ENCODE data around the gene SBF2.
"Not testable (repeated sequence)": the region's sequence is repeated elsewhere in the genome, so short reads cannot be mapped to it uniquely, and the experiment has no call there.

The SBF2 gene

GRCh38 chr11:9930562-9931331 is 363.3 kb downstream of the SBF2 start:
- not testable (repeated sequence) for H3K27me3 ChIP-seq (replicated peaks; ENCODE audit: control insufficient read depth, insufficient read depth, low read length); H3K36me3 ChIP-seq (ENCODE audit: control insufficient read depth, insufficient read depth, low read length, severe bottlenecking); H3K9ac ChIP-seq (ENCODE audit: low read length); H3K4me1 ChIP-seq (ENCODE audit: control insufficient read depth, insufficient read depth, low read length); H3K4me3 ChIP-seq (ENCODE audit: low read length); H3K9me3 ChIP-seq (ENCODE audit: control insufficient read depth, low read length); DNase-seq (ENCODE audit: low read depth)

GRCh38 chr11:9927670-9928069 is 366.3 kb downstream of the SBF2 start:
- no peak for DNase-seq (ENCODE audit: low read depth)

GRCh38 chr11:9923280-9923679 is 370.7 kb downstream of the SBF2 start:
- Histone ChIP-seq H3K36me3 (ENCODE audit: control insufficient read depth, insufficient read depth, low read length, severe bottlenecking) (no peaks in the 10 kb centered on the region), H3K27me3 (replicated peaks; ENCODE audit: control insufficient read depth, insufficient read depth, low read length) (no peaks in the 10 kb centered on the region), H3K9me3 (ENCODE audit: control insufficient read depth, low read length) (no peaks in the 10 kb centered on the region), H3K4me3 (ENCODE audit: low read length) (no peak overlapping the region), H3K9ac (ENCODE audit: low read length) (no peak overlapping the region), H3K4me1 (ENCODE audit: control insufficient read depth, insufficient read depth, low read length) (peaks cover 6% of the 10 kb centered on the region)
- no peak for DNase-seq (ENCODE audit: low read depth)

More at GRCh38 chr11:9927670-9928069, 366.3 kb downstream of the SBF2 start:
- Histone ChIP-seq H3K36me3 (ENCODE audit: control insufficient read depth, insufficient read depth, low read length, severe bottlenecking) (peaks cover 9% of the 10 kb centered on the region), H3K4me1 (ENCODE audit: control insufficient read depth, insufficient read depth, low read length) (peaks cover 5% of the 10 kb centered on the region), H3K27me3 (replicated peaks; ENCODE audit: control insufficient read depth, insufficient read depth, low read length) (no peaks in the 10 kb centered on the region), H3K9ac (ENCODE audit: low read length) (no peak overlapping the region), H3K9me3 (ENCODE audit: control insufficient read depth, low read length) (no peaks in the 10 kb centered on the region), H3K4me3 (ENCODE audit: low read length) (no peak overlapping the region)

GRCh38 chr11:9922806-9923205 is 371.2 kb downstream of the SBF2 start:
- no peaks in the 10 kb centered on the region for H3K27me3 ChIP-seq (replicated peaks; ENCODE audit: control insufficient read depth, insufficient read depth, low read length)
- H3K4me3 ChIP-seq (ENCODE audit: low read length) = no peak overlapping the region
- no peaks in the 10 kb centered on the region for H3K36me3 ChIP-seq (ENCODE audit: control insufficient read depth, insufficient read depth, low read length, severe bottlenecking)
- H3K9ac ChIP-seq (ENCODE audit: low read length) = no peak overlapping the region
- no peak for DNase-seq (ENCODE audit: low read depth)
- H3K9me3 ChIP-seq (ENCODE audit: control insufficient read depth, low read length) = no peaks in the 10 kb centered on the region
- peaks cover 6% of the 10 kb centered on the region for H3K4me1 ChIP-seq (ENCODE audit: control insufficient read depth, insufficient read depth, low read length)

- Histone ChIP-seq H3K9me3 (ENCODE audit: control insufficient read depth, low read length) (no peaks in the 10 kb centered on the region), H3K27me3 (replicated peaks; ENCODE audit: control insufficient read depth, insufficient read depth, low read length) (no peaks in the 10 kb centered on the region), H3K4me1 (ENCODE audit: control insufficient read depth, insufficient read depth, low read length) (peaks cover 6% of the 10 kb centered on the region)
Observed at GRCh38 chr11:9916480-9916879, 377.5 kb downstream of the SBF2 start.

GRCh38 chr11:9914064-9914463 is 380.0 kb downstream of the SBF2 start:
- no peak overlapping the region for H3K4me3 ChIP-seq (ENCODE audit: low read length)
- H3K27me3 ChIP-seq (replicated peaks; ENCODE audit: control insufficient read depth, insufficient read depth, low read length) = no peaks in the 10 kb centered on the region
- H3K9me3 ChIP-seq (ENCODE audit: control insufficient read depth, low read length) = no peaks in the 10 kb centered on the region
- H3K4me1 ChIP-seq (ENCODE audit: control insufficient read depth, insufficient read depth, low read length) = peaks cover 9% of the 10 kb centered on the region
- peak; percentile 40 for DNase-seq (ENCODE audit: low read depth)
- H3K9ac ChIP-seq (ENCODE audit: low read length) = no peak overlapping the region
- peaks cover 8% of the 10 kb centered on the region for H3K36me3 ChIP-seq (ENCODE audit: control insufficient read depth, insufficient read depth, low read length, severe bottlenecking)

More at GRCh38 chr11:9916480-9916879, 377.5 kb downstream of the SBF2 start:
- Histone ChIP-seq H3K36me3 (ENCODE audit: control insufficient read depth, insufficient read depth, low read length, severe bottlenecking) (peaks cover 7% of the 10 kb centered on the region), H3K9ac (ENCODE audit: low read length) (no peak overlapping the region), H3K4me3 (ENCODE audit: low read length) (no peak overlapping the region)
- no peak for DNase-seq (ENCODE audit: low read depth)

GRCh38 chr11:9905960-9906791 is 387.8 kb downstream of the SBF2 start:
- Histone ChIP-seq H3K36me3 (ENCODE audit: control insufficient read depth, insufficient read depth, low read length, severe bottlenecking) (no peaks in the 10 kb centered on the region), H3K4me3 (ENCODE audit: low read length) (no peak overlapping the region), H3K4me1 (ENCODE audit: control insufficient read depth, insufficient read depth, low read length) (peaks cover 33% of the 10 kb centered on the region), H3K9me3 (ENCODE audit: control insufficient read depth, low read length) (no peaks in the 10 kb centered on the region), H3K9ac (ENCODE audit: low read length) (peak overlapping the region; percentile 88), H3K27me3 (replicated peaks; ENCODE audit: control insufficient read depth, insufficient read depth, low read length) (no peaks in the 10 kb centered on the region)
- peak; percentile 93 for DNase-seq (ENCODE audit: low read depth)

- no peaks in the 10 kb centered on the region for H3K36me3 ChIP-seq (ENCODE audit: control insufficient read depth, insufficient read depth, low read length, severe bottlenecking)
- H3K9ac ChIP-seq (ENCODE audit: low read length) = peak overlapping the region; percentile 88
- H3K4me1 ChIP-seq (ENCODE audit: control insufficient read depth, insufficient read depth, low read length) = peaks cover 33% of the 10 kb centered on the region
- no peak overlapping the region for H3K4me3 ChIP-seq (ENCODE audit: low read length)
- H3K27me3 ChIP-seq (replicated peaks; ENCODE audit: control insufficient read depth, insufficient read depth, low read length) = no peaks in the 10 kb centered on the region
- H3K9me3 ChIP-seq (ENCODE audit: control insufficient read depth, low read length) = no peaks in the 10 kb centered on the region
- no peak for DNase-seq (ENCODE audit: low read depth)
Observed at GRCh38 chr11:9905501-9905951, 388.5 kb downstream of the SBF2 start.

GRCh38 chr11:9903579-9903978 is 390.4 kb downstream of the SBF2 start:
- Histone ChIP-seq H3K27me3 (replicated peaks; ENCODE audit: control insufficient read depth, insufficient read depth, low read length) (no peaks in the 10 kb centered on the region), H3K4me1 (ENCODE audit: control insufficient read depth, insufficient read depth, low read length) (peaks cover 37% of the 10 kb centered on the region), H3K4me3 (ENCODE audit: low read length) (no peak overlapping the region), H3K9ac (ENCODE audit: low read length) (peak overlapping the region; percentile 88), H3K9me3 (ENCODE audit: control insufficient read depth, low read length) (no peaks in the 10 kb centered on the region), H3K36me3 (ENCODE audit: control insufficient read depth, insufficient read depth, low read length, severe bottlenecking) (no peaks in the 10 kb centered on the region)
- no peak for DNase-seq (ENCODE audit: low read depth)

GRCh38 chr11:9901943-9902342 is 392.1 kb downstream of the SBF2 start:
- no peaks in the 10 kb centered on the region for H3K36me3 ChIP-seq (ENCODE audit: control insufficient read depth, insufficient read depth, low read length, severe bottlenecking)
- no peaks in the 10 kb centered on the region for H3K9me3 ChIP-seq (ENCODE audit: control insufficient read depth, low read length)
- peak overlapping the region; percentile 45 for H3K9ac ChIP-seq (ENCODE audit: low read length)
- H3K4me3 ChIP-seq (ENCODE audit: low read length) = no peak overlapping the region
- DNase-seq (ENCODE audit: low read depth) = no peak
- no peaks in the 10 kb centered on the region for H3K27me3 ChIP-seq (replicated peaks; ENCODE audit: control insufficient read depth, insufficient read depth, low read length)
- peaks cover 29% of the 10 kb centered on the region for H3K4me1 ChIP-seq (ENCODE audit: control insufficient read depth, insufficient read depth, low read length)

GRCh38 chr11:9900253-9900652 is 393.8 kb downstream of the SBF2 start:
- not testable (repeated sequence) for H3K9me3 ChIP-seq (ENCODE audit: control insufficient read depth, low read length); H3K9ac ChIP-seq (ENCODE audit: low read length); H3K27me3 ChIP-seq (replicated peaks; ENCODE audit: control insufficient read depth, insufficient read depth, low read length); H3K4me3 ChIP-seq (ENCODE audit: low read length); H3K36me3 ChIP-seq (ENCODE audit: control insufficient read depth, insufficient read depth, low read length, severe bottlenecking)
- peak; percentile 75 for DNase-seq (ENCODE audit: low read depth)
- H3K4me1 ChIP-seq (ENCODE audit: control insufficient read depth, insufficient read depth, low read length) = peaks cover 12% of the 10 kb centered on the region

All from adipocyte (in vitro differentiated cells).